Adipose tissue (tissue), 3 donors: Measurements from ENCODE around the gene ROBO2. TPM values are rescaled to one million over a fixed set of nuclear protein-coding genes. Genes with fewer than 3 reads are reported as not detected.
"Not testable (repeated sequence)": the region's sequence is repeated elsewhere in the genome, so short reads cannot be mapped to it uniquely, and the experiment has no call there.

Source experiments
- H3K27ac ChIP-seq: one replicate; pipeline ENCODE4 v1.5.1; 2013; ENCODE audit warnings: low read depth, low read length
- WGBS, 3 donors: extraction: QIAGEN DNeasy Blood & Tissue Kit; methylation state at CpG; one replicate each; pipeline ENCODE4 v1.1.7; 2013; 5-methylcytosine and 5-hydroxymethylcytosine counted together
- polyA plus RNA-seq, 3 donors: library from polyadenylated mRNA; stranded (reverse); fragments of 200-250 nt; gene quantifications; one replicate each; pipeline ENCODE4 v1.2.3, GENCODE V29; 2013
- donor health status: healthy with polysubstance abuse.
- donor health status: Bipolar disorder and iron deficiency.
- donor health status: healthy.

ROBO2 gene
- polyA plus RNA-seq, 3 donors: 0.18 to 1.3 (median 0.62) TPM

DNA sequence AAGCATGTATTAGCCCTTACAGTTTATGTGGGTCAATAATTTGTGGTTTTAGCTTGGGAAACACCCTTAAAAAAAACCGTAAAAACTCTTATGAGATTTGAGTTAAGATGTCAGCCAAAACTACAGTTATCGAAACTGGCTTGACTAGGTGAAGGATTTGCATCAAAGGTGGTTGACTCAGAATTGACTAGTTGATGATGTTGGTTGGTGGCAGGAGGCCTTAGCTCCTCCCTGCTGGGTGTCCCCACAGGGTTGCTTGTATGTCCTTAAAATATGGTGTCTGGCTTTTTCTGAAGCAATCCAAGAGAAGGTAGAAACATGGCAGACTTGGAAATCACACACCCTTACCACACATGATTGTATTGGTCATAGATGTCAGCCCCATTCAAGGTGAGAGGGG is 305.1 kb downstream of the ROBO2 start:
- WGBS, 3 donors: 78 to 88% (median 82%) methylated on average over 2 of the region's 2 CpGs
- no peak overlapping the region for H3K27ac ChIP-seq

DNA sequence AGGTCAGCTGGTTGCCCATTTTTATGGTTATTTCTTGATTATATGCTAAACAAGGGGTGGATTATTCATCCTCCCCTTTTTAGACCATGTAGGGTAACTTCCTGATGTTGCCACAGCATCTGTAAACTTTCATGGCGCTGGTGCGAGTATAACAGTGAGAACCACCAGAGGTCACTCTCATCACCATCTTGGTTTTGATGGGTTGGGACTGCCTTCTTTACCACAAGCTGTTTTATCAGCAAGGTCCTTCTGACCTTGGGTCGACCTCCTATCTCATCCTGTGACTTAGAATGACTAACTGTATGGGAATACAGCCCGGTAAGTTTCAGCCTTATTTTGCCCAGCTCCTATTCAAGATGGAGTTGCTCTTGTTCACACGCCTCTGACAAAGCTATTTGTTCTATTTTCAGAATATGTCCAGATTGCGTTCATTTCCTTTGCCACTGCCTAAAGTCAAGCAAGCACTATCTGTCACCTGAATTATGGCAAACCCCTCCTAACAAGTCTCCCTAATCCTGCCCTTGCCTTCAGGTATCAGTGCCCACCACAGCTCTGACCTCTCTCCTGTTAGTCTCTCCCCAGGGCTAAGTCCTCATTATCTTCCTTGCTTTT is 308.5 kb downstream of the ROBO2 start:
- WGBS, 3 donors: 48 to 75% (median 59%) methylated on average over 6 of the region's 6 CpGs
- H3K27ac ChIP-seq: no peak overlapping the region

DNA sequence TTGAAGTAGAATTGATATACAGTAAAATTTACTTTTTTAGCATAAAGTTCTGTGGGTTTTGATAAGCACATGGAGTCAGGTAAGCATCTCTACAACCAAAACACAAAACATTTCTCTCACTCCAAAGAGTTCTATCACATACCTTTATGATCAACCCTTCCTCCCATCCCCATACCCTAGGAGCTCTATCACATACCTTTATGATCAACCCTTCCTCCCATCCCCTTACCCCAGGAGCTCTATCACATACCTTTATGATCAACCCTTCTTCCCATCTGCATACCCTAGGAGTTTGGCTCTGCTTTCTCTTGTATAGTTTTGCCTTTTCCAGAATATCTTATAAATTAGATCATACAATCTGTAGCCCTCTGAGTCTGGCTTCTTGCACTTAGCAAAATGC is 315.1 kb downstream of the ROBO2 start:
- no peak overlapping the region for H3K27ac ChIP-seq

DNA sequence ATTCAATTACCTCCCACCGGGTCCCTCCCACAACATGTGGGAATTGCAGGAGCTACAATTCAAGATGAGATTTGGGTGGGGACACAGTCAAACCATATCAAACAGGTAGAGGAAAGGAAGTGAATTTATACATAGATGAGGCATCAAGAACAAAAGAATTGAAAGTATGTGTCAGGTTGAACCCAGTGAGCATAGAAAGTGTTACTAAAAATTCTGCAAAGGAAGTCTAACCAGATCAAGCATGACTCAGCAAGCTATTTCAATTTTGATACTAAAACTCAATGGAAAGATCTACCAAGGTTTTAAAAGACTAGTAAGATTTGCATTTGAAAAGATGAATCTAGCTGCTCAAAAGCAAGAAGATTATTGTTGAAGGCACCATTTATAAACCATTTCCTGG is 323.0 kb downstream of the ROBO2 start:
- 52 to 92% (median 85%) methylated on average over 1 of the region's 1 CpG for WGBS, 3 donors
- no peak overlapping the region for H3K27ac ChIP-seq

DNA sequence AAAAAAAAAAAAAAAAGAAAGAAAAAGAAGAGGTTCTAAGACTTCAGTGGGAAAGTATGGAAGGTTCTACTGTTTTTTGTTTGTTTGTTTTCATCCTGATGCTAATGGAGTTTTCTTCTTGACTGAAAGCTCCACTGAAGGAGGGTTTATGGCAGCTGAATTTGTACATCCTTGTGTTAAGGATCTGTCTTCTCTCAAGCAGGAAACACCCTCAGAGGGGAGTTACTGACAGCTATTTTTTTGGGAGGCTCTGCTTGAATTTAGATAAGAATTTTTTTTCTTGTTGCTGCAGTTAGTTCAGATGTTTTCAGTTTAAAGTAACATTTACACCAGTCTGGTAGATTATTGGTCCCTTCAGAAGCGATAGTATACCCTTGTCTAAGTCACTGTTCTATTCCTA is 325.3 kb downstream of the ROBO2 start:
- no peak overlapping the region for H3K27ac ChIP-seq
- 65 to 70% (median 67%) methylated on average over 1 of the region's 1 CpG for WGBS, 3 donors

DNA sequence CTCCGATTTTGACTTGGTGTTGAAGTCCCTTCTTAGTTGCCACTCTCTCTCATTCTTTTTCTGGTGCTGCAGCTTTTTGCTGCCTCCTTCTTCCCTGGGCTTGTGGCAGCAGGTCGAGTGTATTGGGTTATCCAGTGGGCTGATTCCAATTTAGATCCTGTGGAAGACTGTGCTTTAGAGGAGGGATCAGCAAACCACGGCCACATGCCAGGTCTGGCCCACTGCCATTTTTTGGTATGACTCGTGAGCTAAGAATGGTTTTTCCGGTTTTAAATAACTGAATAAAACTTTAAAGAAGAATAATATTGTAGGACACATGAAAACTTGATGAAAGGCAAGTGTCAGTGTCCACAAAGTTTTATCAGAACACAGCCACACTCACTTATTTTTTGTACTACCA is 330.5 kb downstream of the ROBO2 start:
- no peak overlapping the region for H3K27ac ChIP-seq
- WGBS, 3 donors: 48 to 53% (median 50%) methylated on average over 5 of the region's 5 CpGs

DNA sequence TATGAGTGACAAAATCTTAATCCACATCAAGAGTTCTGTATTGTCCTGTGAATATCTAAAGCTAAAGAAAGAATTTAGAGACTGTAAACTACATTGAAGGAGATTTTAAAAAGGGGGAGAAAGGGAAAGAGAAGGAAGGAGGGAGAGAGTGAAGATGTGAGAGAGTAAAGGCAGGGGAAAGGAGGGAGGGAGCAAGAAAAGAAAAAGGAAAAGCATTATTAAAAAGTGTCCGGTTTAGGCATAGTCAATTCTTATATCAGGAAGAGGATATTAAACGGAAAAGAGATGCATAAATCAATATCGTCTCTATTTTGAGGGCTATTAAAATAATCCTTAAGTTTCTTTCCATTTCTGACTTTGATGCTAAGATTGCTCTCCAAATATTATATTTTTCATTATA is 332.1 kb downstream of the ROBO2 start:
- H3K27ac ChIP-seq: no peak overlapping the region
- WGBS, 3 donors: 58 to 74% (median 65%) methylated on average over 3 of the region's 3 CpGs

DNA sequence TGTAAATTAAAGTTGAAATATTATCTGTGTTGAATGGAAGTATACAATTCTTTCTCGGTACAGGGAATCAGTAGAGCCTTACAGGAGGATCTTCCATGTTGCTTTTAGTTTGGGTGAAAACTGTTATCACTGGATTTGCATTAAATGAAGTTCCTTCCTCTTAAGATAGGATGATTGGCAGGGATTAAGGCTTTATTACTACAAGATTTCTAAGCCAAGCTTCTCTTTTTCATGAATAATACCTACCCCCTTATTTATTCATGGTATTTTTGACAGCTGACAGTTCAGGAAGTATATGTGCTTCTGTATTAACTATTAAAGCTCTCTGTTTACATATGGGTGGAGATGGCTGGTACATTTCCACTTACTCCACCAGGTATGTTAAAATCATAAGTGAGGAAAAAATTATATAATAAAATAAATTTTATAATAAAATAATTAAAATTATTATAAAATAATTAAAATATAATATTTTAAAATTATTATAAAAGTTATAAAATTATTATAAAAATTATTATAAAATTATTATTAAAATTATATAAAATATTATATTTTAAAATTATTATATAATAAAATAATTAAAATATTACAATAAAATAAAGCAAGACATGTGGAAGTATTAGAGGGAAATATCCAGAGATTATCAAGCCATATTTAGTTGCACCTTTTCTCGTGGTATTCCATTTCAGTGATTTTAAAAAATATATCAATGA is 332.9 kb downstream of the ROBO2 start:
- no peak overlapping the region for H3K27ac ChIP-seq
- WGBS, 3 donors: 88 to 92% (median 89%) methylated on average over 2 of the region's 2 CpGs

DNA sequence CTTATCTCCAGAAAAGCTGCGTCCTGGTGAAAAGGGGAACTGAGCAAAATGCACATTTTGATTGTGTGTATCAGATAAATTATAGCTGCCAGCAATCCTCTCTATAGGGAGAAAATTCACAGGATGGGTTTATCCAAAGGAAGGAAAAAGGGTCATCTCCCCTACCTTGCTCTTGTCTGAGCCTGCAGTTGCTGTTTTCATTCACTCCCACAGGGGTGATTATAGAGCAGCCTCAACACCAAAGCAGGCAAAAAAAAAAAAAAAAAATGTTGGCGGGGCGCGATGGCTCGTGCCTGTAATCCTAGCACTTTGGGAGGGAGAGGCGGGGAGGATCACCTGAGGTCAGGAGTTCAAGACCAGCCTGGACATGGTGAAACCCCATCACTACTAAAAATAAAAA is 333.7 kb downstream of the ROBO2 start:
- 83 to 93% (median 88%) methylated on average over 6 of the region's 6 CpGs for whole genome bisulfite sequencing, 3 donors
- no peak overlapping the region for H3K27ac ChIP-seq

DNA sequence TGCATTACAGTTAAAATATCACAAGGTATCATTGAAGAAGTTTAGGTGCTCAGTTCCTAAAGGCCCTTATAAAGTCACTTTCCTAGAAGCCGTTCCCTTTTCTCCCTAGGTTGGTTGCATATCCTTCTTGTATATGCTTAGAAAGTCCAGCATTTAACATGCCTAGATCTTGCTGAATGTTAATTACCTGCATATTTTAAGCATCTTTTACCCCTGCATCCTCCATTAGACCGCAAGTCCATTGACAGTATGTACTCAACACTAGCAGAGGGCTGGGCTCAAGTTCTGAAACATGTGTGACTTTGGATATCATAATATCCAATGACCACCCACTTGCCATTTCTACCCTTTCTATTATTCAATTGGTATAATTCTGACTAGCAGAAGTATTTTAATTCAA is 336.6 kb downstream of the ROBO2 start:
- no peak overlapping the region for H3K27ac ChIP-seq
- 94 to 96% (median 95%) methylated on average over 2 of the region's 2 CpGs for WGBS, 3 donors

DNA sequence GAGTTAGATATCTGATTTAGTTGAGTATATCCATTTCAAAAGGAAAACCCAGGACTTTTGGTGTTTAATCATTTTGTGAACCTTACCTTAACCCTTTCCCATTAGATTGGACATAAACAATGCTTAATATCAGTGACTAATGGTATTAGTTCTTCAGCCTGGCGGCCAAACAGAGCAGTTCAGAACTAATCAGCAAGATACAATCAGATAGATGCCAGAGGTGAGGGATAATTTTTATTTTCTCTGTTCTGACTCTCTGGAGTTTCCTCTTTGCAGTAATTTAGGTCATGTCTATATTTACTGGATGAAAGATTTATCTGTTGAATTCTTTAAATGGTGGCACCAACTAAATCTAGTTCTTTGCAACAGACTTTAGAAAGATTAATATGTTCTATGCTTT is 337.8 kb downstream of the ROBO2 start:
- WGBS, 3 donors: 42 to 78% (median 75%) methylated on average over 1 of the region's 1 CpG
- no peak overlapping the region for H3K27ac ChIP-seq

DNA sequence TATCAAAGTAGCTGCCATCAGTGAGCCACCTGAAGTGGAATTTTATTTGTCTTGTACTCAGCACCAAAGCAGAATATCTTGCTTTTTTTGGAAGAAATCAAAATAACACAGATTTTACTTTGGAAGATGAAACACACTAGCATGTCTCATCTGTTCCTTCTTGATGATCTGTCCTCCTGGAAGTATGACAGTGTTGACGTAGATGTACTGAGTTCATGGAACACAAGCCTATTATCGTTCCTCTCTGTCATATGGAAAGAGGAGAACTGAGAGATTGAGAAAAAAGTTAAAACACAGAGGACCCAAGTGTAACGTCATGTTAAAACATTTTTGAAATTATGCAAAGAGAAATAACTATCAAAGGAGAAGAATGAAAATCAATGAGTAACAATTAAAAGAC is 340.2 kb downstream of the ROBO2 start:
- 77 to 81% (median 80%) methylated on average over 3 of the region's 3 CpGs for WGBS, 3 donors
- no peak overlapping the region for H3K27ac ChIP-seq

DNA sequence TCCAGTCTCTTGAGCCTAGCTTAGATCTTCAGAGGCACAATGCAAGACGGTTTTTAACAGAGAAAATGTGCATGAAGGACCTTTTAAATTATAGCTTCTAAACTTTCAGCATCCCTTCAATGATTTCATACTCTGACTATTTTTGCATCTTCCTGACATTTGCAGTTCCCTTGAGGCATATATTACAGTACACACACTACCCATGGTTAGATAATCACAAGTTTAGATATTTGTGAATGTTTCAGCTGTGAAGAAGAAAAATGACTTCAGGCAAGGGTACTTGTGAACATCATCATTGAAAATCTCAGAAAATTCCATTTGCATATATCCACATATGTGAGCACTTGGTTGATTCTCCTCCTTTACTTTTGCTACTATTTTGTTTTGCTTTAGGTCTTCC is 341.5 kb downstream of the ROBO2 start:
- H3K27ac ChIP-seq: no peak overlapping the region
- 0 to 20% (median 0%) methylated on average over 1 of the region's 1 CpG for WGBS, 3 donors

DNA sequence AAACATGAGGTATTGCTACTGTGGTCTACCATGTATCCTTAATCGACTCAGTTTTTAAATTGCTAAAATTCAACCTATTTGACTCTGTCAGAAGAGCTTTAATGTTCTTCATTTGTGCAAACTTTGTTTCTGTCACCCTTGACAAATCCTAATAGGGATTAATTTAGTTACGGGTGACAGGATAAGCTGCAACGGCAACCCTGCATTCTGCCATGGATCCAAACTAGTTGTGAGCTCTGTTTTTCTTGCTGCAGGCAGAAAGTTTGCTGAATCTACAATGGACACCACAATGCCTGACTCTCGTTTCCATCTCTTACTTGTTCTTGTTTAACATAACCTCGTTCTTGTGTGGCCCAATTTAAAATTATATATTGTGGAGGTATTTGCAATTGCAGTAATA is 352.3 kb downstream of the ROBO2 start:
- H3K27ac ChIP-seq: no peak overlapping the region
- 43 to 81% (median 78%) methylated on average over 5 of the region's 5 CpGs for WGBS, 3 donors

DNA sequence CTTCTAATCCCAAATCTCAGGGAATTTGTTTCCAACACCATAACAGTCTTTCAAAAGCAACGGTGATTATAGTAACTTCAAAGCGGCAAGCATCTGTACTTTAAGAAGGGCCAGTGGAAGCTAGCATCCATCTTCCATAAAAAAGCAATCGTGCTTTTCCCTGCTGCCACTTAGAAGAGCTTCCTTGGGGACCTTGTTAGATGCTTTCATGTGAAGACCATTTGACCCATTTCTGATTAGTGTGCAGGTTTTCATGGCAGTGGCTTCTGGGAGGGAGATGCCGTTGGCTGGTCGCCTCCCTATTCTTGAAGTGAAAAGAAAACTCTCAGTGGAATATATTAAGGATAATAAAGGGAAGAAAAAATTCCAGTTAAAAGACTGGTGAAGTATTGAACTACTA is 354.1 kb downstream of the ROBO2 start:
- WGBS, 3 donors: 76 to 84% (median 84%) methylated on average over 5 of the region's 5 CpGs
- H3K27ac ChIP-seq: no peak overlapping the region

DNA sequence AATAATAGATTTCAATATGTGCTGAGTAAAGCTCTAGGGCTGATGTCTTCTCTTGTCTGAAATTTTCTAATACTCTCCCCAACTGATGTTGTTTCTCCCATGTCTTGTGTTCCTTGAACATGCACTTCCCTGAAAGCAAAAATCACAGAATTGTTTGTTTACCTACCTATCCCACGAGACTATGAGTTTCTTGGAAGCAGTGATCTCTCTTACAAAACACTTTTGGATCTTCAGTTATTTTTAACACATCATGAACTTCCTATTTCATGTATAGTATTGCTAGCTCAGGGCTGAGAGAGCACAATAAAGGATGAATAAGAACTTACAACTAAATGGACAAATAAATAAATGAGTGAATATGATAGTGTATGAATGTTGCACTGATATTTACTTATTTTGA is 365.0 kb downstream of the ROBO2 start:
- WGBS, 3 donors: 26 to 40% (median 31%) methylated on average over 1 of the region's 1 CpG
- no peak overlapping the region for H3K27ac ChIP-seq

DNA sequence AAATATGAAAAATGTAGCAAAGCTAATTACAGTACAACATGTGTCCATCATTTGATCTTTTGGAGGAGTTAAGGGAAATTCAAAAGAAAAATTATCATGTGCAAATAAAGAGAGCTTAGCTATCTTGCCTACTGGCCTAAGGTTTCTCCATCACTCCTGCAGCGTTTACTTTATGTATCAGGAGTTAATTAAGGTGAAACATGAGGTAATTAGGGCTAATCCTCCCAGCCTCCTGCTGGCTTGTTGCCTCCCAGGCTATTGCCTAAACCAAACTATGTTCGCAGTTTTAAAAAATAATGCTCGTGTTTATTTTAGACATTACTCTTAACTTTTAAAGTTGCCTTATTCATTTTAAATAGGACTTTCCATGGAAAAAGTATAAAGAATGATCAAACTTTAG is 367.5 kb downstream of the ROBO2 start:
- WGBS, 3 donors: 31 to 82% (median 77%) methylated on average over 3 of the region's 3 CpGs
- H3K27ac ChIP-seq: no peak overlapping the region

DNA sequence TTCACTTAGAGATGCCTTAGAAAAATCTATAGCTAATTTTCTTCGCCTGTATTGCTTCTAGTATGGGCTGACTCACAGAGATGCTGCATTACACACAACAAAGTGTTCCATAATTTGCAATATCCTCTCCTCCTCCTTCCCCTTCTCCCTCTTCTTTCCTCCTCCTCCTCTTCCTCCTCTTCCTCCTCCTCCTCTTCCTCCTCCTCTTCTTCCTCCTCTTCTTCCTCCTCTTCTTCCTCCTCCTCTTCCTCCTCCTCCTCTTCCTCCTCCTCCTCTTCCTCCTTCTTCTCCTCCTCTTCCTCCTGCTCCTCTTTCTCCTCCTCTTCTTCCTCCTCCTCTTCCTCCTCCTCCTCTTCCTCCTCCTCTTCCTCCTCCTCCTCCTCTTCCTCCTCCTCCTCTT is 370.4 kb downstream of the ROBO2 start:
- WGBS, 3 donors: 30 to 87% (median 80%) methylated on average over 1 of the region's 1 CpG
- H3K27ac ChIP-seq: not testable (repeated sequence)

DNA sequence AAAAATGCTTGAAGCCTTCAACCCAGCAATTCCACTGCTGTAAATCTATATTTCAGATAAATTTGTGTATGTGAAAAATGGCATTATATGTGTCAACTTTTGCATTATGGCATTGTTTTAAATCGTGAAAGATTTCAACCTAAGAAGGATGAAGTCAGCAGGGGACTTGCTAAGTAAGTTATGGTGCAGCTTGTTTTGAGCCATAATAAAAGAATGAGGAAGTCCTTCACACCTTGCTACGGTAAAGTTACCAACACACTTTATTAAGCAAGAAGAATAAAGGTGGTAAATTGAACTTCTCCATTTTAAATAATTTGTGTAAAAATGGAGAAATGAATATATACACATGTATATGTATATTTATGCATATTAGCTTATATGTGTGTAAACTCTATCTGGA is 371.4 kb downstream of the ROBO2 start:
- 55 to 69% (median 55%) methylated on average over 2 of the region's 2 CpGs for WGBS, 3 donors
- H3K27ac ChIP-seq: no peak overlapping the region

DNA sequence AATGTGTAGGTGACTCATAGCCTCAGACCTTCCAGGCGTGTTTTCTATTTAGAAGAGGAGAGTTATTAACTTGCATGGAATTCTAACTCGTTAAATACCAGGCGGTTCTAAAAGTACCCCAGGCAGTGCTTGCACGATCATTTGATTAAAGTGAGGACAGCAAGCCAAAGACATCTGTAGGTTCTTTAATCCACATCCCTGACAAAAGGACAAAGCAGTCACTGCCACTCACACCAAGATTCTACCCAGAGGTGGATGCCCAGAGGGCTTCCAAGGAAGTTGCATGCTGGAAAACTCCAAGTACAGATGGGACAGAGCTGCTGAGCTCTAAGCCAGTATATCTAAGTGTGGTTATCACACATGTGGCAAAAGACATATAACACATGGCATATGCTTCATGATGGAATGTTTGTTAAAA is 372.1 kb downstream of the ROBO2 start:
- no peak overlapping the region for H3K27ac ChIP-seq
- 65 to 87% (median 87%) methylated on average over 4 of the region's 4 CpGs for WGBS, 3 donors
